HG03460 (cell line): ENCODE results near the gene SCGB3A2.

Experiments
- ATAC-seq: cut with Tn5 transposase; IDR thresholded peaks from one replicate; pipeline ENCODE4 v1.9.1; 2021; ENCODE audit not compliant: unreplicated experiment

The SCGB3A2 gene

GRCh38 chr5:147904110-147904509 lies 25.6 kb downstream of the SCGB3A2 start:
- no peak for ATAC-seq

GRCh38 chr5:147906326-147907095 lies 28.0 kb downstream of the SCGB3A2 start, which contains the start of gene C5orf46:
Gene C5orf46 (minus strand): TSS chr5:147906538. CDS start chr5:147906501, 37 bp downstream.
- no peak for ATAC-seq

GRCh38 chr5:147911427-147911826 lies 32.9 kb downstream of the SCGB3A2 start:
- ATAC-seq, result no peak

- no peak for ATAC-seq
Measured at GRCh38 chr5:147912011-147912410, 33.5 kb downstream of the SCGB3A2 start.

- no peak for ATAC-seq
Measured at GRCh38 chr5:147913786-147914185, 35.3 kb downstream of the SCGB3A2 start.

GRCh38 chr5:147918101-147918685 lies 39.7 kb downstream of the SCGB3A2 start:
- no peak for ATAC-seq

- ATAC-seq, result no peak
Measured at GRCh38 chr5:147918899-147919298, 40.4 kb downstream of the SCGB3A2 start.

GRCh38 chr5:147920420-147921030 lies 42.0 kb downstream of the SCGB3A2 start:
- ATAC-seq, result no peak

GRCh38 chr5:147921136-147921535 lies 42.6 kb downstream of the SCGB3A2 start:
- no peak for ATAC-seq

GRCh38 chr5:147925020-147925419 lies 46.5 kb downstream of the SCGB3A2 start:
- ATAC-seq, result no peak

GRCh38 chr5:147927901-147928300 lies 49.4 kb downstream of the SCGB3A2 start:
- ATAC-seq, result no peak

- no peak for ATAC-seq
Measured at GRCh38 chr5:147930769-147931168, 52.3 kb downstream of the SCGB3A2 start.
